ENCODE results near the gene GFER.

Gene GFER

DNA sequence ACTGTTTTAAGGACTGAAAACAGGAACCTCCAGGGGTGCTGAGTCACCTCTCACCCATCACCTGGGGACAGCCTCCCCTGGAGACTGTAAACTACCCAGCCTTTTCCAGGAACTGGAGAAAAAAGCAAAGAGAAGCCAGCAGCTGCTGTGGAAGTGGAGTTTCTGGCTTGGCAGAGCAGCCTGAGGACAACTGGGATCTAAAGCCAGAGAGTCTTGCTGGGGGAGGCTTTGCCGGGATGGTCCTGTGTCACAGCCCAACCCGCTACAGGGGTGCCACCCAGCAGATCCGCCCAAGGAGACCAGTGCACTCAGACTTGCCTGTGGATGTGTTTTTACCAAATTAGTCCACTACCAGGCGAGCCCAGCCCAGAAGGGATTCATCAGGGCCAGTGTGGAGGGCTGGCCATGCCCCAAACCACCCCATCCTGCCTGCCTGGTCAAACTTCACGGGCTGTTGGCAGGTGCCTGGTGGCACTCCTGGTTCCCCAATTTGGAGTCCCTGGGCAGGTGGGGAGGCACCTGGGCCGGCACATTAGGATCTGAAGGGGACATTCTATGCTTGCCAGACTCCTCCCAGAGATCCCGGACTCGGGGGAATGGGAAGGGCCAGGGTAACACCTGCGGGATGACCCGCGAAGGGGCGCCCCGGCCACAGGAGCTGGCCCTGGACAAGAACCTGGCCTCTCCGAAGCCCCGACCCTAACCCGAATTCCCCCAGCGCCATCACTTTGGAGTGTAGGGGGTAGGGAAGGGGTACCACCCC lies 41.8 kb upstream of the GFER start:
- peak overlapping the region; percentile 78 for H3K4me2 ChIP-seq (ENCODE audit: insufficient read depth, low read length, poor library complexity, severe bottlenecking)
- no peak overlapping the region for H3K14ac ChIP-seq (ENCODE audit: low read length)
- H3K23ac ChIP-seq (ENCODE audit: low read depth, low read length, poor library complexity) = peak overlapping the region; percentile 100
- H2BK15ac ChIP-seq (ENCODE audit: low read length) = no peak overlapping the region
- DNase-seq (ENCODE audit: low spot score) = no peak
- H3K36me3 ChIP-seq (replicated peaks in 1 of 2; ENCODE audit: control insufficient read depth in 2 of 2, insufficient read depth in 2 of 2, low read length in 2 of 2) = peaks cover 13 to 26% of the 10 kb centered on the region in 2 donors
- no peak overlapping the region for H3K4ac ChIP-seq (ENCODE audit: low read length)
- no peak overlapping the region for H4K8ac ChIP-seq (ENCODE audit: low read depth, low read length)
- peaks cover 0 to 7% (median 0%) of the 10 kb centered on the region in 3 experiments for H3K27me3 ChIP-seq (ENCODE audit: control insufficient read depth in 3 of 3, insufficient read depth in 3 of 3, low read depth in 1 of 3, low read length in 3 of 3)
- H3K4me3 ChIP-seq (ENCODE audit: low read length in 2 of 2) = peak overlapping the region; percentile 73 to 98
- H2AFZ ChIP-seq (ENCODE audit: low read length) = peak overlapping the region; percentile 91
- no CpG with 5 or more reads among the region's 17 CpGs for WGBS, 2 donors (ENCODE audit: extremely low coverage in 2 of 2, insufficient read length in 2 of 2, insufficient replicate concordance in 1 of 2)
- no peak overlapping the region for H4K91ac ChIP-seq (ENCODE audit: low read depth, low read length, poor library complexity)
- H2BK12ac ChIP-seq (ENCODE audit: low read length) = no peak overlapping the region
- peak overlapping the region; percentile 93 for H3K18ac ChIP-seq (ENCODE audit: low read length)
- no peak overlapping the region for H3K27ac ChIP-seq (replicated peaks; ENCODE audit: low read length)
- H2BK5ac ChIP-seq (ENCODE audit: low read length) = no peak overlapping the region
- H3K9ac ChIP-seq (ENCODE audit: low read depth, low read length, poor library complexity) = peak overlapping the region; percentile 96
- H3K9me3 ChIP-seq (replicated peaks in 1 of 2; ENCODE audit: control insufficient read depth in 2 of 2, insufficient read depth in 1 of 2, low read depth in 1 of 2, low read length in 2 of 2) = no peaks in the 10 kb centered on the region
- H2BK120ac ChIP-seq (ENCODE audit: low read depth, low read length) = no peak overlapping the region
- H3K4me1 ChIP-seq (ENCODE audit: control insufficient read depth in 2 of 2, insufficient read depth in 1 of 2, low read depth in 1 of 2, low read length in 2 of 2) = peaks cover 6 to 9% of the 10 kb centered on the region in 2 donors
- peak overlapping the region; percentile 96 for H2AK5ac ChIP-seq (ENCODE audit: low read depth, low read length)
- H3K79me1 ChIP-seq (ENCODE audit: low read depth, low read length) = no peaks in the 10 kb centered on the region

DNA sequence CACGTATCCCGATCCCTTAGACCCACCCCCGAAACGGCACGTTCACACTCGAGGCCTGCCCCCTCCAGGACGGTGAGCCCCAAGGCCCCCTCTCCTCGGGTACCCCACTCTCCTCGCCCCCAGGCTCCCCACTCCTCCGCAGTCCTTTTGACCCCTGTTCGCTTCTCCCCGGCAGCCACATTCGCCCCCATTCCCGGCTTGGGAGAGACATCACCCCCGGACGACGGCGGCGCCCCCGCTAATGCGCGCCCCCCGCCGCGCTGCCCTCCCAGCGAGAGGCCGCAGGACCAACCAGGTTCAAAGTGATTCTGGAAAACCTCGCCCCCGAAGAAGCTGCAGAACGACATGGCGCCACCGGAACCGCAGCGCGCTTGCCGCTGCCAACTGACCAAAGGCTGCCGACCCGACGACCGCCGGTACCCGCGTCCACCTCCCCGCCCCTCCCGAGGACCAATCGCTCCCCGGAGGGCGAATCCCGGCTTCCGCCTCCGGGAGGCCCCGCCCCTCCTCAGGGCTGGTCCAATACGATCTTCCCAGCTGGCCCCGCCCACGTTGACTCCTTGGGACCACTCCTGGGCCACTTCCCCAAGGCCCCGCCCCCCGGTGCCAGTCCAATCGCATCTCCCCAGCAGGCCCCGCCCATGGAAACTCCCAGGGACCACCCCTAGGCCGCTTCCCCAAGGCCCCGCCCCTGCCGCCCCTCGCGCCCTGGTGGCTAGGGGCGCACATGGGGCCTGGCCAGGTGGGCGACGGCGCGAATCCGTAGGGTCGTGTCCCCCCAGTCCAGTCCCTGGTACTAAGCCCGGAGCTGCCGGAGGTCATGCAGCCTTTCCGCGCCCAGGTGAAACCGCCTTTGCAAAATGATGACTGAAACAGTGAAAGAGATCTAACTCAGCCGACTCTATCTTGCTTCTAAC lies 40.9 kb upstream of the GFER start, which contains the start of gene MSRB1:
MSRB1 (minus strand) TSS at position 390 of the 917 bp plus-strand sequence; CDS start at position 347, 43 bp downstream.
- peaks cover 0 to 7% (median 0%) of the 10 kb centered on the region in 3 experiments for H3K27me3 ChIP-seq (ENCODE audit: control insufficient read depth in 3 of 3, insufficient read depth in 3 of 3, low read depth in 1 of 3, low read length in 3 of 3)
- H2AFZ ChIP-seq (ENCODE audit: low read length) = peak within 1 kb of the TSS; percentile 91
- H3K9me3 ChIP-seq (replicated peaks in 1 of 2; ENCODE audit: control insufficient read depth in 2 of 2, insufficient read depth in 1 of 2, low read depth in 1 of 2, low read length in 2 of 2) = no peaks in the 10 kb centered on the region
- no CpG with 5 or more reads among the region's 77 CpGs for WGBS, 2 donors (ENCODE audit: extremely low coverage in 2 of 2, insufficient read length in 2 of 2, insufficient replicate concordance in 1 of 2)
- peak; percentile 99 for DNase-seq (ENCODE audit: low spot score)
- H4K91ac ChIP-seq (ENCODE audit: low read depth, low read length, poor library complexity) = no peak within 1 kb of the TSS
- peak within 1 kb of the TSS; percentile 84 for H3K14ac ChIP-seq (ENCODE audit: low read length)
- peak within 1 kb of the TSS; percentile 100 for H3K23ac ChIP-seq (ENCODE audit: low read depth, low read length, poor library complexity)
- H3K36me3 ChIP-seq (replicated peaks in 1 of 2; ENCODE audit: control insufficient read depth in 2 of 2, insufficient read depth in 2 of 2, low read length in 2 of 2) = peaks cover 12 to 22% of the 10 kb centered on the region in 2 donors
- no peak within 1 kb of the TSS for H3K4ac ChIP-seq (ENCODE audit: low read length)
- peak within 1 kb of the TSS; percentile 96 for H2AK5ac ChIP-seq (ENCODE audit: low read depth, low read length)
- H3K4me2 ChIP-seq (ENCODE audit: insufficient read depth, low read length, poor library complexity, severe bottlenecking) = peak within 1 kb of the TSS; percentile 78
- no peak within 1 kb of the TSS for H2BK120ac ChIP-seq (ENCODE audit: low read depth, low read length)
- H3K9ac ChIP-seq (ENCODE audit: low read depth, low read length, poor library complexity) = peak within 1 kb of the TSS; percentile 96
- peak within 1 kb of the TSS; percentile 73 to 98 for H3K4me3 ChIP-seq (ENCODE audit: low read length in 2 of 2)
- H2BK5ac ChIP-seq (ENCODE audit: low read length) = no peak within 1 kb of the TSS
- H3K4me1 ChIP-seq (ENCODE audit: control insufficient read depth in 2 of 2, insufficient read depth in 1 of 2, low read depth in 1 of 2, low read length in 2 of 2) = peaks cover 6 to 9% of the 10 kb centered on the region in 2 donors
- peak within 1 kb of the TSS; percentile 91 for H2BK15ac ChIP-seq (ENCODE audit: low read length)
- peak within 1 kb of the TSS; percentile 94 for H3K18ac ChIP-seq (ENCODE audit: low read length)
- H3K27ac ChIP-seq (replicated peaks; ENCODE audit: low read length) = no peak within 1 kb of the TSS
- H3K79me1 ChIP-seq (ENCODE audit: low read depth, low read length) = no peaks in the 10 kb centered on the region
- H2BK12ac ChIP-seq (ENCODE audit: low read length) = no peak within 1 kb of the TSS
- H4K8ac ChIP-seq (ENCODE audit: low read depth, low read length) = peak within 1 kb of the TSS; percentile 86

DNA sequence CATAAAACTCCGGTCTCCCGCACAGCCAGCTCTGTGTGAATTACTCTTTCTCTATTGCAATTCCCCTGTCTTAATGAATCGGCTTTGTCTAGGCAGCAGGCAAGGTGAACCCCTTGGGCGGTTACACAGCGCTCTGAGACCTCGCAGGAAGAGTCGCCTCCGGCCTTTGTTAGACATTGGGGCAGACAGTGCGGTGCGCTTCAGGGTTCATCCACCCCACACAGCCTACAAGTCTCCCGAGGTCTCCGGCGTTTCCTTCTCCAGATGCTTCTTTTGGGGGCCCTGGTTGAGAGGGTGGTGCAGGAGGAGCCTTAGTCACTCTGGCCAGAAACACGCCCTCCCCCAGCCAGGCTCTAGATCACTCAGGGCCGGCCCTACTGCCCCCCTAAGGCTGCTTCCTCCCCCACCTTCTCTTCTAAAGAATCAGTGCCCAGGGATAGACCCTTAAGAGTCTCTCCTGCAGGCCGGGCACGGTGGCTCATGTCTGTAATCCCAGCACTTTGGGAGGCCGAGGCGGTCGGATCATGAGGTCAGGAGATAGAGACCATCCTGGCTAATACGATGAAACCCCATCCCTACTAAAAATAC lies 39.3 kb upstream of the GFER start:
- no peak overlapping the region for H3K23ac ChIP-seq (ENCODE audit: low read depth, low read length, poor library complexity)
- H3K14ac ChIP-seq (ENCODE audit: low read length) = no peak overlapping the region
- peaks cover 0 to 7% (median 0%) of the 10 kb centered on the region in 3 experiments for H3K27me3 ChIP-seq (ENCODE audit: control insufficient read depth in 3 of 3, insufficient read depth in 3 of 3, low read depth in 1 of 3, low read length in 3 of 3)

More for the DNA sequence above, 39.3 kb upstream of the GFER start:
- Histone ChIP-seq H4K8ac (ENCODE audit: low read depth, low read length) (no peak overlapping the region), H3K4me1 (ENCODE audit: control insufficient read depth in 2 of 2, insufficient read depth in 1 of 2, low read depth in 1 of 2, low read length in 2 of 2) (peaks cover 6 to 9% of the 10 kb centered on the region in 2 donors), H2BK120ac (ENCODE audit: low read depth, low read length) (no peak overlapping the region), H3K9me3 (replicated peaks in 1 of 2; ENCODE audit: control insufficient read depth in 2 of 2, insufficient read depth in 1 of 2, low read depth in 1 of 2, low read length in 2 of 2) (no peaks in the 10 kb centered on the region), H3K4me3 (ENCODE audit: low read length in 2 of 2) (no peak overlapping the region), H2BK5ac (ENCODE audit: low read length) (no peak overlapping the region), H4K91ac (ENCODE audit: low read depth, low read length, poor library complexity) (no peak overlapping the region), H2AFZ (ENCODE audit: low read length) (no peak overlapping the region), H3K36me3 (replicated peaks in 1 of 2; ENCODE audit: control insufficient read depth in 2 of 2, insufficient read depth in 2 of 2, low read length in 2 of 2) (peaks cover 0 to 8% of the 10 kb centered on the region in 2 donors), H2BK15ac (ENCODE audit: low read length) (no peak overlapping the region), H3K18ac (ENCODE audit: low read length) (no peak overlapping the region), H3K4me2 (ENCODE audit: insufficient read depth, low read length, poor library complexity, severe bottlenecking) (no peak overlapping the region), H3K79me1 (ENCODE audit: low read depth, low read length) (no peaks in the 10 kb centered on the region), H2AK5ac (ENCODE audit: low read depth, low read length) (no peak overlapping the region), H3K9ac (ENCODE audit: low read depth, low read length, poor library complexity) (no peak overlapping the region), H3K27ac (replicated peaks; ENCODE audit: low read length) (no peak overlapping the region), H2BK12ac (ENCODE audit: low read length) (no peak overlapping the region), H3K4ac (ENCODE audit: low read length) (no peak overlapping the region)
- DNase-seq (ENCODE audit: low spot score) = no peak
- no CpG with 5 or more reads among the region's 21 CpGs for WGBS, 2 donors (ENCODE audit: extremely low coverage in 2 of 2, insufficient read length in 2 of 2, insufficient replicate concordance in 1 of 2)

Data from neuronal stem cell (in vitro differentiated cells).